KMS-11 (cell line): ENCODE measurements around the gene TMEM132A.

ENCODE experiments used
- H2AFZ ChIP-seq: fragments of 200-600 bp; sonication (generic); 2 replicates; pipeline ENCODE4 v1.6.1; 2016; ENCODE audit warnings: antibody characterized with exemption, mixed run types, low read depth
- H3K27ac ChIP-seq: fragments of 200-600 bp; sonication (generic); 2 replicates; pipeline ENCODE4 v1.6.1; 2016; ENCODE audit warnings: mild to moderate bottlenecking, mixed run types
- H3K27me3 ChIP-seq: fragments of 200-600 bp; sonication (generic); 2 replicates; pipeline ENCODE4 v1.6.1; 2017; ENCODE audit warnings: mild to moderate bottlenecking, low read depth, mixed run types, moderate library complexity; ENCODE audit not compliant: insufficient read depth
- H3K36me3 ChIP-seq: fragments of 200-600 bp; sonication (generic); 2 replicates; pipeline ENCODE4 v1.6.1; 2017; ENCODE audit warnings: mild to moderate bottlenecking, mixed run types; ENCODE audit not compliant: insufficient read depth
- H3K4me1 ChIP-seq: fragments of 200-600 bp; sonication (generic); 2 replicates; pipeline ENCODE4 v1.6.1; 2016; ENCODE audit warnings: mild to moderate bottlenecking, low read depth, mixed run types; ENCODE audit not compliant: poor library complexity, severe bottlenecking
- H3K4me2 ChIP-seq: fragments of 200-600 bp; sonication (generic); 2 replicates; pipeline ENCODE4 v1.7.0; 2016; ENCODE audit warnings: mild to moderate bottlenecking, mixed run types
- H3K4me3 ChIP-seq: fragments of 200-600 bp; sonication (generic); IDR thresholded peaks from 2 replicates; pipeline ENCODE4 v1.6.1; 2017; ENCODE audit warnings: low read depth, low read length, mixed read lengths; ENCODE audit not compliant: insufficient read depth
- H3K79me2 ChIP-seq: fragments of 200-600 bp; sonication (generic); 2 replicates; pipeline ENCODE4 v1.6.1; 2016; ENCODE audit warnings: low read depth, mixed run types; ENCODE audit not compliant: insufficient read depth
- H3K9ac ChIP-seq: fragments of 200-600 bp; sonication (generic); 2 replicates; pipeline ENCODE4 v1.6.1; 2016; ENCODE audit warnings: mild to moderate bottlenecking, mixed run types
- H4K20me1 ChIP-seq: fragments of 200-600 bp; sonication (generic); 2 replicates; pipeline ENCODE4 v1.6.1; 2016; ENCODE audit warnings: mild to moderate bottlenecking, mixed run types; ENCODE audit not compliant: insufficient read depth
- TF ChIP-seq, protein P1 (sequence below): fragments of 200-600 bp; sonication (generic); conservative IDR thresholded peaks from 2 replicates; pipeline ENCODE4 v1.6.1; 2017; ENCODE audit warnings: low read depth, mild to moderate bottlenecking, antibody characterized with exemption, low read length, moderate library complexity, mixed read lengths

TMEM132A gene

DNA sequence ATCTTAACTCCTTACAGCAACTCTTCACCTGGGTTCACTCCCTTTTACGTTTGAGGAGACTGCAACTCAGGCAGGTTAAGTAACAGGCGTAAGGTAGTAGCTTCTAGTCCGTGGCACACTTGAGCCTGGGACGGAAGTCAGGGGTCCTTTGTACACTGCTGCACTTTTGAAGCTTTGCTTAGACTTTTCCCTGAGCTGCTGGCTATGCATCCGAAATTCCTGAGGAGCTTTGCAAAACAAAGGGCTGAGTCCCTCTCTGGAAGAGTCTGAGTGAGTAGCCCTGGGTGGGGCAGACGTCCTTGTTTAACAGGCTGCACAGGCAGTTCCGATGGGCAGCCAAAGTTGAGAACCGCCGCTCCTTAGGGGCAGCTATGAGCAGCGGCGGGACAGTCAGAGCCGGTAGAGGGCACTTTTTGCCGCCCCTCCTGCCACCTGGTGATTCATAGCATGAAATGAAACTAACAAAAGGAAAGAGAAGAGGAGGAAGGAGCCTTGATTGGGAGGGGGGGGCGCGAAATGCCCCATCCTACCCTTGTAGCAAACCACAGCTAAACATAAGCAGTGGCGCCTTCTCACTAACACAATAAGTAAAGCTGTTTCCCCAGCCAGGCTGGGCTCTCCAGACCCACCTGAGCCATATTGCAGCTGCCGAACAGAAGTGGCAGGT, 8.9 kb upstream of the TMEM132A start:
- TF ChIP-seq, protein P1, sequence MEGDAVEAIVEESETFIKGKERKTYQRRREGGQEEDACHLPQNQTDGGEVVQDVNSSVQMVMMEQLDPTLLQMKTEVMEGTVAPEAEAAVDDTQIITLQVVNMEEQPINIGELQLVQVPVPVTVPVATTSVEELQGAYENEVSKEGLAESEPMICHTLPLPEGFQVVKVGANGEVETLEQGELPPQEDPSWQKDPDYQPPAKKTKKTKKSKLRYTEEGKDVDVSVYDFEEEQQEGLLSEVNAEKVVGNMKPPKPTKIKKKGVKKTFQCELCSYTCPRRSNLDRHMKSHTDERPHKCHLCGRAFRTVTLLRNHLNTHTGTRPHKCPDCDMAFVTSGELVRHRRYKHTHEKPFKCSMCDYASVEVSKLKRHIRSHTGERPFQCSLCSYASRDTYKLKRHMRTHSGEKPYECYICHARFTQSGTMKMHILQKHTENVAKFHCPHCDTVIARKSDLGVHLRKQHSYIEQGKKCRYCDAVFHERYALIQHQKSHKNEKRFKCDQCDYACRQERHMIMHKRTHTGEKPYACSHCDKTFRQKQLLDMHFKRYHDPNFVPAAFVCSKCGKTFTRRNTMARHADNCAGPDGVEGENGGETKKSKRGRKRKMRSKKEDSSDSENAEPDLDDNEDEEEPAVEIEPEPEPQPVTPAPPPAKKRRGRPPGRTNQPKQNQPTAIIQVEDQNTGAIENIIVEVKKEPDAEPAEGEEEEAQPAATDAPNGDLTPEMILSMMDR, result peak; percentile 43
- Histone ChIP-seq H4K20me1 (peaks cover 4% of the 10 kb centered on the region), H3K27ac (peak overlapping the region; percentile 68), H3K36me3 (no peaks in the 10 kb centered on the region), H3K4me3 (no peak overlapping the region), H3K9ac (peak overlapping the region; percentile 74; the same call in 1 of the 2 replicates), H3K79me2 (peaks cover 48% of the 10 kb centered on the region), H3K27me3 (no peaks in the 10 kb centered on the region), H3K4me1 (peaks cover 62% of the 10 kb centered on the region), H3K4me2 (peak overlapping the region; percentile 66), H2AFZ (peak overlapping the region; percentile 81; the same call in 1 of the 2 replicates)

DNA sequence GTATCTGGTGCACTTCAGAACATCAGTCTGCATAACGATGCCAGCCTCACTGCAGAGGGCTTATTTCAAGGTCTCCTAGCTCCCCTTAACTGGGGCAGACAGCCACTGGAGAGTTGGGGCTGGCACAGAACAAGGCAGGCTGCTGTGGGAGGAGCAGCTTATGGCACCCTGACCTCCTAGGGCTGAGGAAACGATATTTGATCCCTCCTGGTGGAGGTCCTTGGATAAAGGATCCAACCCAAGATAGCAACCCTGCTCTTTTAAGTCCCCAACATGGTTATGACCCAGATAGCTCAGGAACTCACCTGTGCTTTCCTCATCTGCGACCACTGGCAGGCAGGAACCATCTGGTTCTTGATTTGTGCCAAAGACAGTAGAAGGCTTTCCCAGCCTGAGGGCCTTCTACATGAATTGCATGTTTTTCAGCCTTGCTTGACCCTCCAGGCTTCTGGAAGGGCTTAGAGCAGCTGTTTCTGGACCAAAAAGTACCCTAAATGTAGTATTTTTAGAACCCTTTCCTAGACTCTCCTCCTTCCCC, 7.5 kb upstream of the TMEM132A start:
- H3K4me3 ChIP-seq, result no peak overlapping the region
- H3K27me3 ChIP-seq, result no peaks in the 10 kb centered on the region
- no peak overlapping the region for H2AFZ ChIP-seq
- peaks cover 48% of the 10 kb centered on the region for H3K4me1 ChIP-seq
- no peak overlapping the region for H3K9ac ChIP-seq
- no peaks in the 10 kb centered on the region; the same call in 1 of the 2 replicates for H3K36me3 ChIP-seq
- peaks cover 48% of the 10 kb centered on the region for H3K79me2 ChIP-seq
- peak overlapping the region; percentile 66 for H3K4me2 ChIP-seq
- H3K27ac ChIP-seq, result no peak overlapping the region
- H4K20me1 ChIP-seq, result peaks cover 4% of the 10 kb centered on the region
- TF ChIP-seq, protein P1, result no peak

DNA sequence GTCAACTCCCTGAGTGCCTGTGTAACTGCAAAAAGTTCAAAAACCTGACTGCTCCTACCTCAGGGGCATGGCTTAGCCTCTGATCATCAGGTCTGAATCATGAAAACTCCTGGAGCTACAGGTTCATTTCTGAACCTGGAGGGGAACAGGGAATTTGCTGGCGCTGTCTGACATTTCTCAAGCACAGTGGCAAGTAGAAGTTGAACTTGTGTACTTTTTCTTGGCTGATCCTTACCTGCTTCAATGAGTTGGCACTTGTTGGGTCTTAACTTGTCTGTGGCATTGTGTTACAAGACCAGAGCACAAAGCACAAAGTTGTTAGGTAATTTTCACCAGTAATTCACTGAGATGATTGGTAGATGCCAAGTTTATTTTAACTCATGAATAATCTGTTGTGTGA, 7.0 kb upstream of the TMEM132A start:
- Histone ChIP-seq H3K27ac (no peak overlapping the region), H3K9ac (no peak overlapping the region), H3K27me3 (no peaks in the 10 kb centered on the region), H3K4me3 (no peak overlapping the region), H3K4me1 (peaks cover 43% of the 10 kb centered on the region), H4K20me1 (peaks cover 4% of the 10 kb centered on the region), H3K79me2 (peaks cover 48% of the 10 kb centered on the region), H2AFZ (no peak overlapping the region), H3K4me2 (no peak overlapping the region), H3K36me3 (no peaks in the 10 kb centered on the region; the same call in 1 of the 2 replicates)
- TF ChIP-seq, protein P1, result no peak

DNA sequence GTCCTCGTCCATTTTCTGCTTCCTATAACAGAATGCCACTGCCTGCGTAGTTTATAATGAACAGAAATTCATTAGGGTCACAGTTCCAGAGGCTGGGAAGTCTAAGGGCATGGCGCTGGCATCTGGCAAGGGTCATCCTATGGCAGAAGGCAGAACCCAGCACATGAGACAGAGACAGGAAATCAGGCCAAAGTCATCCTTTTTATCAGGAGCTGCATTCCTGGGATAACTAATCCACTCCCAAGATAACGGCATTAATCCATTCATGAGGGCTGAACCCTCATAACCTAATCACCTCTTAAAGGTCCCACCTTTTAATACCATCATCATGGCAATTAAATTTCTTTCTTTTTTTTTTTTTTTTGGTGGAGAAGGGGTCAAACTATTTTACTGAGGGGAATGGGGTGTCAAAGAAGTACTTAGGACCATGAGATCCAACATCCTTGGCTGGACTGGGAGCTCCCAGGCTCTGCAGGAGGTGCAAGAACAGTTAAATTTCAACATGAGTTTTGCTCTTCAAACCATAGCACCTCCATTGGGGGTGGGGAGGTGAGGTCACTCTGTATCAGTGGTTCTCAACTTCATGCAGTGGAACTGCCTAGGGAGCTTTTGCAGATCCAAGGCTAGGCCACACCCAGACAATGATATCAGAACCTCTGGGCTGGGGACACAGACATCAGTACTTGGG, 5.9 kb upstream of the TMEM132A start:
- H3K9ac ChIP-seq, result no peak overlapping the region
- H3K4me1 ChIP-seq, result peaks cover 35% of the 10 kb centered on the region
- TF ChIP-seq, protein P1, result no peak
- peaks cover 48% of the 10 kb centered on the region for H3K79me2 ChIP-seq
- peaks cover 4% of the 10 kb centered on the region for H4K20me1 ChIP-seq
- H2AFZ ChIP-seq, result no peak overlapping the region
- H3K36me3 ChIP-seq, result no peaks in the 10 kb centered on the region; the same call in 1 of the 2 replicates
- H3K27me3 ChIP-seq, result no peaks in the 10 kb centered on the region
- H3K27ac ChIP-seq, result no peak overlapping the region
- H3K4me2 ChIP-seq, result no peak overlapping the region; the same call in 1 of the 2 replicates
- no peak overlapping the region for H3K4me3 ChIP-seq
